Naive thymus-derived CD8-positive, alpha-beta T cell (primary cell): ENCODE data around the gene ME3. TPM values are rescaled to one million over a fixed set of nuclear protein-coding genes. Genes with fewer than 3 reads are reported as not detected.

ENCODE experiments used
- ATAC-seq, 2 donors: fragments of 150-1000 bp; cut with Tn5 transposase in 1 of 2; sonication (Bioruptor Pico), chemical (Tn5 transposase) in 1 of 2; 1 replicate in 1 of 2; 2 replicates in 1 of 2; pipeline ENCODE4 v1.10.0; 2021; ENCODE audit warnings: mild to moderate bottlenecking in 2 of 2, moderate library complexity in 2 of 2
- POLR2A ChIA-PET: fragments of 350-600 bp; sonication (Branson Sonifier 250); formaldehyde crosslinking; loops from one replicate; lab custom pipeline; 2021; ENCODE audit warnings: antibody characterized with exemption; lab: Charles Lee
- DNase-seq, 10 donors: peaks; one replicate each; pipeline versions ENCODE4 v3.0.0 to v3.0.0-alpha.2; 2020 to 2022
- H3K27ac Mint-ChIP-seq, 10 donors: one replicate each; pipeline ENCODE4 v1.8.0; 2020 to 2022; ENCODE audit warnings: mild to moderate bottlenecking in 10 of 10, mixed read lengths in 10 of 10, moderate library complexity in 4 of 10, inconsistent platforms in 1 of 10
- H3K27me3 Mint-ChIP-seq, 5 donors: one replicate each; pipeline ENCODE4 v1.8.0; 2021 to 2022; ENCODE audit warnings: mixed read lengths in 5 of 5
- H3K36me3 Mint-ChIP-seq, 3 donors: one replicate each; pipeline ENCODE4 v1.8.0; 2020 to 2022; ENCODE audit warnings: mixed read lengths in 3 of 3, mild to moderate bottlenecking in 2 of 3, inconsistent platforms in 1 of 3
- H3K4me1 Mint-ChIP-seq, 4 donors: one replicate each; pipeline ENCODE4 v1.8.0; 2021 to 2022; ENCODE audit warnings: mixed read lengths in 4 of 4
- H3K4me3 Mint-ChIP-seq, 10 donors: one replicate each; pipeline ENCODE4 v1.8.0; 2020 to 2022; ENCODE audit warnings: mild to moderate bottlenecking in 10 of 10, mixed read lengths in 10 of 10, moderate library complexity in 6 of 10, inconsistent platforms in 1 of 10
- H3K9me3 Mint-ChIP-seq, 9 donors: one replicate each; pipeline ENCODE4 v1.8.0; 2020 to 2022; ENCODE audit warnings: mixed read lengths in 9 of 9, mild to moderate bottlenecking in 3 of 9, inconsistent platforms in 1 of 9, moderate library complexity in 1 of 9
- polyA plus RNA-seq, 3 donors: library from polyadenylated mRNA; unstranded; fragments of 300-500 nt; fragmentation: Illumina TruSeq; gene quantifications; one replicate each; pipeline ENCODE4 v1.2.3, GENCODE V29; 2021
- total RNA-seq, 8 experiments: library from RNA in 2 of 8; stranded (reverse) in 2 of 8; gene quantifications; one replicate each; pipeline ENCODE4 v1.2.3 and lab custom pipeline; 2021 to 2026

Gene ME3
- total and polyA plus RNA-seq, 5 experiments from 2014 or later = 0.48 to 2.5 (median 1.1) TPM

DNA sequence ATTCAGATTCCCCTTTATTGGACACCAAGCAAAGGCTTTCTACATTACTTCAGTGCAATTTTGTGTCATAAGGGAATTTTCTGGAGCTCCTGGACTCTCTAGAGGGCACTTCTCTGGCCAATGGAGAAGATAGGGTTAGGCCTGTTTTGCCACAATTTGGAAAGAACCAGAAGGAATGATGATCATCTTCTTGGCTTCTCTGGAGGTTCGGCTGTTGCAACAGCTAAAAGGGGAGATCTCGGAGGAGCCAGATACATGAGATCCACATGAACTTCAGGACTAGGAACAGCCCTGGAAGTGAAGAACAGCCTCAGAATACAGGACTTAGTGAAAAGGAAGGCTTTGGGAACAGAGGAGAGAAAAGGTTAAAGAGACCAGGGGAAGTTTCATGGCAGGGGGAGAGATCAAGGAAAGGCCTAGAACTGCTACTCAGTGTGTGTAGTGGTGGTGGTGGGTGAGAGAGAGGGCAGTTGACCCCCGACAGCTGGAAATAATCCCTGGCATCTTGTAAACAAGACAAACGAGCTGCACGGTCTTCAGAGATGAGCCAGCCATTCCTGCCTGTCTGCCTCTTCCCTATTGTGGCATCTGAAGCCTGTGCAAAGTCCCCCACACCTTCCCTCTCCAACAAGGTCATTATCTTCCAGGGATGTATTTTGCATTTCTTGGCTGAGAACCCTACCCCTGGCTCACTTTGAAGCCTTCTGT is 214.0 kb downstream of the ME3 start:
- ATAC-seq (no peak), DNase-seq (no peak)
- peak overlapping the region in 1 of 10 donors; percentile 1 for H3K27ac Mint-ChIP-seq
- peaks cover 5 to 10% (median 6%) of the 10 kb centered on the region in 4 donors for H3K4me1 Mint-ChIP-seq
- H3K36me3 Mint-ChIP-seq = no peaks in the 10 kb centered on the region
- no peak overlapping the region for H3K4me3 Mint-ChIP-seq
- POLR2A ChIA-PET = no interaction called here
- peaks cover 0 to 7% (median 3%) of the 10 kb centered on the region in 5 donors for H3K27me3 Mint-ChIP-seq
- no peaks in the 10 kb centered on the region for H3K9me3 Mint-ChIP-seq

DNA sequence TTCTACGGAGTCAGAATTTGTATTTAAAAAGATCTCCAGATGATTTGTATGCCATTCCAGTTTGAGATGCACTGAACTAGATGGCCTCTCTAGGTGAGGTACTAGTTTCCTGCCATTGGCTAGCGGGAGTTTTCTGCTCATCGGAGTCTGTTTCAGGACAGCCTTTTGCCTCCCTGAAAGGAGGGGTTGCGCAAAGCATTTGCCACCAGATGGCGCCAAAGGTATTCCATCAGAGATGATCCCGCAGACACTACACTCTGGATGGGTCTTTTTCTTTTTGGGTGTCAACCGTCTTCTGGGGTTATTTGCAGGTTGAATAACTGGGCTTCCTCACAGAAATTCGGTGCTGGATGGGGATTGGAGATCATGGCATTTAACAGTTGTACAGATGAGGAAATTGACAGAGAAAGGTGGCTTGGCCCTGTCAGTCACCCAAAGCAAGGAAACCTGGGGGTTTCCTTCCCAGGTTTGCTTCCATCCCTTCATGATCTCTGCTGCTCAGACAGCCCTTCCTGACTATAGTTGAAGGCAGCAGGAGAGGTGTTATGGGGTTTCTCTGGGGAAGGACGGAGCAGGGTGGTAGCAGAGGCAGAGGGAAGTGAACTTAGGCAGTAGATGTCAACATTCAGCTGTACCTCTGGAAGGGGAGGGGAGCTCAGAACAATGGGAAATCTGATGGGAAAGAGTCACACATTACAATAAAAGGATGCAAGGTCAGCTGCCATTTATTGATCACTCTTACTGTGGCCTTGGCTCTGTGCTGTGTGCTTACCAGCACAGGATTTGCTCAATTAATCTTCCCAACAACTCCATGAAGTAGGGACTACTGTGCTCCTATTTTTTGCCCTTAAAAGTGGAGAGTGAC is 216.1 kb downstream of the ME3 start:
- DNase-seq (peak; percentile 27 to 80 (median 56)), ATAC-seq (peak in 1 of 2 donors; percentile 55)
- H3K27ac Mint-ChIP-seq = peak overlapping the region in 1 of 10 donors; percentile 9
- no peaks in the 10 kb centered on the region for H3K9me3 Mint-ChIP-seq
- H3K4me3 Mint-ChIP-seq = no peak overlapping the region
- H3K36me3 Mint-ChIP-seq = no peaks in the 10 kb centered on the region
- POLR2A ChIA-PET = no interaction called here
- H3K4me1 Mint-ChIP-seq = peaks cover 5 to 10% (median 6%) of the 10 kb centered on the region in 4 donors
- H3K27me3 Mint-ChIP-seq = peaks cover 0 to 7% (median 3%) of the 10 kb centered on the region in 5 donors

DNA sequence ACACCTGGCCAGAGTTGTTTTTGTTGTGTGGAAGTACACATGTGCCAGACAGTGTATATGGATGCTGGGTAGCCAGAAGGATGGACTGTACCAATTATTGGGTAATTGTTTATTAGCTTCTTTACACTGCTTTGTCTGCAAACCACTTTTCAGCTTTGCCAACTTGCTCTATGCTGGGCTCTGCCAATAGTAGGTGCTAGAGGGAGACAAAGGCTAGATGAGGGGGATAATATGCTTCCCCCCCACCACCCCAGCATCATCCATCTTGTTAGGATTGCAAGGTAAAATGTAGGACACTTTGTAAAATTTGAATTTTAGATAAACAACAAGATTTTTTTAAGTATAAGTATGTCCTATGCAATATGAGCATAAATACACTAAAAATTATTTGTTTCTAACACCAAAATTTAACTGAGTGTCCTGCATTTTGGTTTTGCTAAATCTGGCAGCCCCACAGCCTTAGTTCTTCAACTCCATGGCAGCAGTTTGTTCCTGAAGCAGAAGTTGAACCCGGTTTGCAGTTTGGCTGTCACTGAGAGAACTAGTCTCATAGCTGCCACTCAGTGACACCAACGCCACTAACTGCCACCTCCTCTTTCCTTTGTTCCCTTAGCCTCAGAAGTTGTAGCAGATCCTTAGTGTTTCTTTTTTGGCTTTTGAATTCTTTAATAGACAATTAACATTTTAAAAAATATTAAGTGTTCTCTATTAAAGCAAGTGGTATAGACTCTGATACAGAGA is 219.0 kb downstream of the ME3 start:
- ATAC-seq = no peak
- no peak overlapping the region for H3K27ac Mint-ChIP-seq
- no peak overlapping the region for H3K4me3 Mint-ChIP-seq
- no peaks in the 10 kb centered on the region for H3K9me3 Mint-ChIP-seq
- H3K27me3 Mint-ChIP-seq = peaks cover 0 to 7% (median 3%) of the 10 kb centered on the region in 5 donors
- DNase-seq = no peak
- H3K4me1 Mint-ChIP-seq = peaks cover 4 to 10% (median 5%) of the 10 kb centered on the region in 4 donors
- POLR2A ChIA-PET = no interaction called here
- no peaks in the 10 kb centered on the region for H3K36me3 Mint-ChIP-seq

DNA sequence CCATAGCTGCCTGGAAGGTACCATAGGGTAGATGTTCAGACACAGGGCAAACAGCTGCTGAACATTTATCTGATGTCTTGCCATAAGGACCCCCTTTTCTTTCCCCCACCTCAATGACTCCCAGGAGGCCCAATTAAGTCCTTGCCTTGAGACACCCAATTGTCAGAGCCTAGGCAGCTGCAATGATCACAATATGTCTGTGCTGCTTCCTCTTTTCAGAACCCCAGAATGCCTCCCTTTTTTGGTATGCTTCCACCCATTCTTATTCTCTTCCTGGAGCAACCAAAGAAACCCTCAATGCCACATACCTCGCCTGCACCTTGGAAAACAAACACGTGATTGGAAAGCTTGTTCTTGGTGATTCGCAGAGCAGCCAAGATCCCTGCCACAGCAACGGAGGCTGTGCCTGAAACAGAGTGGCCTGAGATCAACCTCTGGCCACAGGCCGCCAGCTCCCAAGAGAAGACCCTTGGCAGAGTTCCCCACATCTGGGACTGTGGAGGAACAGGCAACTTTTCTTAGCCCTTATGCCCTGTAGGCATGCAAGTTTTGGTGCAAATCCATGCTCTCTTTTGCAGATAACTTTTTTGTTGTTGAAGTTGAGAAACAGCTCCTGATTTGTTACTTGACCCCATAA is 222.3 kb downstream of the ME3 start:
- Mint-ChIP-seq H3K4me3 (no peak overlapping the region), H3K27me3 (no peaks in the 10 kb centered on the region), H3K27ac (no peak overlapping the region), H3K36me3 (no peaks in the 10 kb centered on the region), H3K9me3 (no peaks in the 10 kb centered on the region), H3K4me1 (peaks cover 0 to 8% (median 5%) of the 10 kb centered on the region in 4 donors)
- DNase-seq (no peak), ATAC-seq (no peak)
- POLR2A ChIA-PET = no interaction called here

DNA sequence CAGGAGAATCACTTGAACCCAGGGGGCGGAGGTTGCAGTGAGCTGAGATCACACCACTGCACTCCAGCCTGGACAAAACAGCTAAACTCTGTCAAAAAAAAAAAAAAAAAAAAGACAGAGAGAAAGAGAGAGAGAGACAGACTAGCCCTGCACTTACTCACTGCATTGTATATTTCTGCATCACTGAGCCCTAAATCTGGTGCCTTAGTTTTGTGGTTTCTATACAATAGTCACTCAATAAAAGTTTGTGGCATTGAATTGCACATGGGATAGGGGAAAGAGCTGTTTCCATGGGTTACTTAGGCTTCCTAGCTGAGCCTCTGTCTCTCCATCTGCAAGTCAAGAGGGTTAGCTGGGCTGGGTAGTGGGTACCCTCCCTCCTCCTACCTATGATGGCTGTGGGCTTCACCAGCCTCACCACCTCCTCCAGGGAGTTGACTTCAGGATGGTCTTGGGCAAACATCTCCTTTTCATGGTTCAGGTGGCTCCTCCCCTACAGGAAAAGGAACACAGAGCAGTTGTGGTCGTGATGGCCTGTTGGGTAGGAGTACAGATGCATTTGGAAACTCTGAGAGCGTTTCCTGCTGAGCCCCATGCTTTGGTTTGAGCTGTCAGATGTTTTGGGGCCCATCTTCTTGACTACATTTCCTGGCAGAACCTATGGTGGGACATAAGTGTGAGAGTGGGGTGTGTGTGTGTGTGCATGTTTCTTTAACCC is 224.5 kb downstream of the ME3 start:
- Mint-ChIP-seq H3K27me3 (no peaks in the 10 kb centered on the region), H3K27ac (no peak overlapping the region), H3K4me1 (peaks cover 0 to 7% (median 4%) of the 10 kb centered on the region in 4 donors), H3K9me3 (no peaks in the 10 kb centered on the region), H3K36me3 (no peaks in the 10 kb centered on the region), H3K4me3 (no peak overlapping the region)
- ATAC-seq = no peak
- POLR2A ChIA-PET = no interaction called here
- no peak for DNase-seq

DNA sequence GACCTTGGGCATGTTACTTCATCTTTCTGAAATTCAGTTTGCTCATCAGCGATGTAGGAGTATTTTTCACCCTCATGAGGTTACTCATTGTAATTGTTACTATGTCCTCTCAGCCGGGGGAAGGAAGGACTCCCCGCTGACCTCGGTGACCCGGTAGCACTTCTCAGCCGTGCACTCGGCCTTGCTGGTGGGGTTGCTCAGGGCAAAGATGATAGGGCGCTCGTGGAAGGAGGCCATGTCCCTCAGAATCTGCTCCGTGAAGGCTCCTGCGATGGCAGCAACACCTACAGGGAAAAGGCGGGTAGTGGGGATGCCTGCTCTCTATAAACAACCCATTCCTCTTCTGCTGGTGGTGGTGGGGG is 225.5 kb downstream of the ME3 start:
- no peaks in the 10 kb centered on the region for H3K9me3 Mint-ChIP-seq
- no peak overlapping the region for H3K4me3 Mint-ChIP-seq
- H3K27me3 Mint-ChIP-seq = no peaks in the 10 kb centered on the region
- H3K4me1 Mint-ChIP-seq = peaks cover 0 to 7% (median 4%) of the 10 kb centered on the region in 4 donors
- no peaks in the 10 kb centered on the region for H3K36me3 Mint-ChIP-seq
- POLR2A ChIA-PET = interaction anchor here (0.5 kb wide), 1 partner anchor 163 kb away, joined by 4 read pairs; no protein-coding TSS in a partner anchor
- no peak for DNase-seq
- ATAC-seq = no peak
- no peak overlapping the region for H3K27ac Mint-ChIP-seq

DNA sequence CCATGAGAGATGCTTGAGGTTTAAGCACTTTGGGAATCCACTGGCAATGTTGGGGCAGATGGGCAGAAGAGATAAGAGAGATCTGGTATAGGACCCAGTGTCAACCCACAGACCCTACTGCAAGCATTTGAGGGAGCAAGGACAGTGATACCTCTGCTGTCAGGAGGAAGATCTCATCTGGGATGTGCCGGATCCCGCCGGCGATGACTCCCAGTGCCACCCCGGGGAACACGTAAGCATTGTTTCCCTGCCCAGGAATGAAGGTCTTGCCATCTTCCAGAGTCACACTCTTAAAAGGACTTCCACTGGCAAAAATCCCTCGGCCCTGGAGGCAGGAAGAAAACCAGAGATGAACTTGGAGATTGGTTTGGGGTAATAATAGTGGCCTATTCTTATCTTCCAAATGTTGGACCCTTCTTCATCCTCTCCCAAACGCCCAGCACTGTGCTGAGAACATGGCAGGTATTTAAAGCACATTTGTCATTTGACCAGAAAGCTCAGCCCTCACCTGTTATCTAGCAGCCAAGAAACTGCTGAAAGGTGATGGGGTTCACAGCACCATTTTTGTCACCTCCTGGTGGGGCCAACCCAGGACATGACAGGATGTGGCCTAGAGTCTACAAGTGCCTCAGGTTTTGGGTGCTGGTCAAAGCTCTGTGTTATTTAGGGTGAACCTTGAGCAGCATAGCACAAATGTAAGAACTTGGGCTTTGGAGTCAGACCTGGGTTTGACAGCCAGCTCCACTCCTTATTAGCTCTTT is 226.1 kb downstream of the ME3 start:
- Mint-ChIP-seq H3K27ac (no peak overlapping the region), H3K4me1 (peaks cover 0 to 7% (median 4%) of the 10 kb centered on the region in 4 donors), H3K27me3 (no peaks in the 10 kb centered on the region), H3K36me3 (no peaks in the 10 kb centered on the region), H3K9me3 (no peaks in the 10 kb centered on the region), H3K4me3 (no peak overlapping the region)
- ATAC-seq (no peak), DNase-seq (no peak)
- POLR2A ChIA-PET = interaction anchor here (0.5 kb wide), 1 partner anchor 163 kb away, joined by 4 read pairs; no protein-coding TSS in a partner anchor

DNA sequence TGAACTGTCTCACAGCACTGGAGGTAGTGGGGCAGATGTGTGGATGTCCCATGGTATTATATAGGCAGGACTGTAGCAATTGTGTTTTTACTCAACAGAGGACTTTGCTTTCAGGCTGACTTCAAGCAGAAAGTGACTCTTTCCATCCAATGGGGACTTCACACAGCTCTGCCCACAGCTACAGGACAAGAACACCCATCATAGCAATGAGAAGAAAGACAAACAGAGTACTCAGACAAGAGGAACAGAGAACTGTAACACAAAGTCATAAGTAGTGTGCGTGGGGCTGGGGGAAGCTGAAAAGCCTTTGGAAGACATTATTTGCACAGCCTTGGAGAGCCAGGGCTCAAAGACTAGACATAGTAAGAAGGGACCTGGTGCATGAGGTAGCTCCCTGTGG is 227.4 kb downstream of the ME3 start:
- Mint-ChIP-seq H3K36me3 (no peaks in the 10 kb centered on the region), H3K27me3 (no peaks in the 10 kb centered on the region), H3K9me3 (no peaks in the 10 kb centered on the region), H3K4me1 (peaks cover 0 to 7% (median 4%) of the 10 kb centered on the region in 4 donors), H3K27ac (no peak overlapping the region), H3K4me3 (no peak overlapping the region)
- ATAC-seq = no peak
- DNase-seq = no peak
- POLR2A ChIA-PET = no interaction called here

DNA sequence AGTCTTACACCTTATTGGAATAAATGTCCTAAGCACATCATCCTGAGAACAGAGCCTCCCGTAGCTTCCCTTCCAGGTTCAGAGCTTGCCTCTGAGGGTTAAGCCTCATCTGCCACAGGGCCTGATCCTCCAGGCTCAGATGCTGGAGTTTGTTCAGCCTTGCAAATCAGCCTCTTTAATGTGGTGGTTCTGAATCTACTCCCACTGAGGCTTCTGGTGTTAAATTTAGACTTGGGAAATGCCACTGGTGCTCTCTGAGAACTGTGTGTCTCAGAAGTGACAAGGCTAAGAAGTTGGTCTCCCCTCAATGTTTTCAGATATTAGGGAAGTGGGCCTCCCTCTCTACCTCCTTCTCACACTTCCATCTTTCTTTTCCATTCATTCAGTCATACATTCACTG is 229.0 kb downstream of the ME3 start:
- Mint-ChIP-seq H3K4me1 (peaks cover 0 to 7% (median 4%) of the 10 kb centered on the region in 4 donors), H3K27ac (no peak overlapping the region), H3K9me3 (no peaks in the 10 kb centered on the region), H3K36me3 (no peaks in the 10 kb centered on the region), H3K4me3 (no peak overlapping the region), H3K27me3 (no peaks in the 10 kb centered on the region)
- DNase-seq (no peak), ATAC-seq (no peak)
- POLR2A ChIA-PET = no interaction called here

DNA sequence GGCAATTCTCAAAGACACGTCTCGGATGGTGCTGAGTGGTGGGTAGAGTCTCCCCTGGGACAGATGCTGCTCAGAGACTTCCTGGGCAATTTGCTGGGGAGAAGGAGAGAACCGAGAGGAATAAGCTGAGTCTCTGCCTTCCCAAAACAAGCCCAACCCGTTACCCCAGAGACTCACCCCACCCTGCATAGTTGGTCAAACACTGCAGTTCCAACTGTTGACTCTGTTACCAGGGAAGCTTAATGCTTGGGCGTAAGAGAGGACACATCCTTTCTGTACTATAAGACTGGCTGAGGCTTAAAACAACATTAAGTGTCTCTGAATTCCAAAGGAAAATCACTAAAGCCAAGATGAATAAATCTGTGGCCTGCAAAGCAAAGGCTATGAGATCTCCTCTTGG is 229.6 kb downstream of the ME3 start:
- H3K27me3 Mint-ChIP-seq = no peaks in the 10 kb centered on the region
- H3K4me3 Mint-ChIP-seq = no peak overlapping the region
- H3K36me3 Mint-ChIP-seq = no peaks in the 10 kb centered on the region
- no peaks in the 10 kb centered on the region for H3K9me3 Mint-ChIP-seq
- no peak overlapping the region for H3K27ac Mint-ChIP-seq
- ATAC-seq (no peak), DNase-seq (no peak)
- POLR2A ChIA-PET = no interaction called here
- H3K4me1 Mint-ChIP-seq = peaks cover 0 to 1% (median under 1%) of the 10 kb centered on the region in 4 donors

DNA sequence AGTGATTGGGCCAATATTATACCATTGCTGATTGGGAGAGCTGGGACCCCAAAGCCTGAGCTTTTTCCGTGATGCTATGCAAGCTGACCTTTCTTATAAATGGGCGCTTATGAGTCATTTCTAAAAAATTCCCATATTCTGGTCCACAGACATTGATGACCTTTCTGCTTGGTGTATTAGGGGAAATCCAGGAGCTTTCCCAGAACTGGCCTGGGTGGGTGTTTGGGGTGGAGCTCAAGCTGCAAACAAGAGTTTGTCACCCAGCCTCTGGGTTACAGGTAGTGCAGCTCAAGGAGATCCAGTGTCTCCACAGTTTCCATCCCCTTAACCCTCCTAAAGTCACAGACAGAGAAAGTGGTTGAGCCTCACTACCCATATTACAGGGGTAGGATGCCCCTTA is 230.0 kb downstream of the ME3 start:
- DNase-seq (no peak), ATAC-seq (no peak)
- no peaks in the 10 kb centered on the region for H3K36me3 Mint-ChIP-seq
- no peak overlapping the region for H3K4me3 Mint-ChIP-seq
- no peak overlapping the region for H3K27ac Mint-ChIP-seq
- H3K4me1 Mint-ChIP-seq = no peaks in the 10 kb centered on the region
- POLR2A ChIA-PET = no interaction called here
- no peaks in the 10 kb centered on the region for H3K27me3 Mint-ChIP-seq
- H3K9me3 Mint-ChIP-seq = no peaks in the 10 kb centered on the region
